Natural killer cell (primary cell): ENCODE measurements around the gene FAM53B. TPM values are rescaled to one million over a fixed set of nuclear protein-coding genes. Genes with fewer than 3 reads are reported as not detected.

Experiments used
- ATAC-seq, 3 donors: fragments of 150-1000 bp in 2 of 3; fragments of 200-7000 bp in 1 of 3; cut with Tn5 transposase; 1 replicate in 1 of 3; 2 replicates in 2 of 3; pipeline ENCODE4 v1.10.0; 2021; ENCODE audit warnings: mild to moderate bottlenecking in 2 of 3, moderate library complexity in 2 of 3
- DNase-seq, 2 donors: peaks; one replicate each; pipeline versions ENCODE4 v3.0.0 to v3.0.0-alpha.2; 2013 to 2021; ENCODE audit warnings: mixed read lengths in 1 of 2
- H3K27ac ChIP-seq: one replicate; pipeline ENCODE4 v1.5.1; 2013; ENCODE audit warnings: mild to moderate bottlenecking, low read length
- H3K27me3 ChIP-seq: one replicate; pipeline ENCODE4 v1.6.1; 2013; ENCODE audit warnings: low read length; ENCODE audit not compliant: control insufficient read depth, insufficient read depth
- H3K36me3 ChIP-seq: one replicate; pipeline ENCODE4 v1.6.1; 2013; ENCODE audit warnings: low read length; ENCODE audit not compliant: control insufficient read depth, insufficient read depth
- H3K4me1 ChIP-seq: one replicate; pipeline ENCODE4 v1.6.1; 2013; ENCODE audit warnings: low read length; ENCODE audit not compliant: control insufficient read depth, insufficient read depth
- H3K4me3 ChIP-seq: one replicate; pipeline ENCODE4 v1.5.1; 2013; ENCODE audit warnings: low read length
- H3K9me3 ChIP-seq: one replicate; pipeline ENCODE4 v1.6.1; 2013; ENCODE audit warnings: low read length; ENCODE audit not compliant: control insufficient read depth, insufficient read depth
- H3K27ac Mint-ChIP-seq, 2 donors: one replicate each; pipeline ENCODE4 v1.8.0; 2022; ENCODE audit warnings: mild to moderate bottlenecking in 2 of 2, mixed read lengths in 2 of 2, moderate library complexity in 1 of 2
- H3K27me3 Mint-ChIP-seq, 2 donors: one replicate each; pipeline ENCODE4 v1.8.0; 2022; ENCODE audit warnings: low read depth in 2 of 2, mixed read lengths in 2 of 2
- H3K36me3 Mint-ChIP-seq: one replicate; pipeline ENCODE4 v1.8.0; 2022; ENCODE audit warnings: mixed read lengths
- H3K4me1 Mint-ChIP-seq, 2 donors: one replicate each; pipeline ENCODE4 v1.8.0; 2022; ENCODE audit warnings: mixed read lengths in 2 of 2
- H3K4me3 Mint-ChIP-seq: one replicate; pipeline ENCODE4 v1.8.0; 2022; ENCODE audit warnings: mild to moderate bottlenecking, moderate library complexity, mixed read lengths
- H3K9me3 Mint-ChIP-seq, 2 donors: one replicate each; pipeline ENCODE4 v1.8.0; 2022; ENCODE audit warnings: mixed read lengths in 2 of 2
- WGBS: methylation state at CpG from one replicate; pipeline ENCODE4 v1.1.7; 2013; ENCODE audit warnings: missing lambda C conversion rate; ENCODE audit not compliant: insufficient coverage; 5-methylcytosine and 5-hydroxymethylcytosine counted together
- intact Hi-C: fragments of 100-400 bp; cut with micrococcal nuclease; formaldehyde crosslinking; loops from one replicate; pipeline ENCODE4 v1.14.2; 2022
- total RNA-seq, 4 donors: library from RNA; stranded (reverse); fragments of 120-200 nt in 1 of 4; gene quantifications; one replicate each; pipeline versions ENCODE4 v1.2.3 to v1.2.4, GENCODE V29; 2013 to 2022
- TF ChIP-seq, protein P1 (sequence below): fragments of 200-600 bp; IDR thresholded peaks from one replicate; pipeline ENCODE4 v1.8.0; 2022; ENCODE audit warnings: antibody characterized with exemption

The FAM53B gene
- total RNA-seq, 3 donors from 2014 or later (not counting 1 experiment from before 2014, with no cell fraction given): 77.4 to 172 (median 121) TPM

DNA sequence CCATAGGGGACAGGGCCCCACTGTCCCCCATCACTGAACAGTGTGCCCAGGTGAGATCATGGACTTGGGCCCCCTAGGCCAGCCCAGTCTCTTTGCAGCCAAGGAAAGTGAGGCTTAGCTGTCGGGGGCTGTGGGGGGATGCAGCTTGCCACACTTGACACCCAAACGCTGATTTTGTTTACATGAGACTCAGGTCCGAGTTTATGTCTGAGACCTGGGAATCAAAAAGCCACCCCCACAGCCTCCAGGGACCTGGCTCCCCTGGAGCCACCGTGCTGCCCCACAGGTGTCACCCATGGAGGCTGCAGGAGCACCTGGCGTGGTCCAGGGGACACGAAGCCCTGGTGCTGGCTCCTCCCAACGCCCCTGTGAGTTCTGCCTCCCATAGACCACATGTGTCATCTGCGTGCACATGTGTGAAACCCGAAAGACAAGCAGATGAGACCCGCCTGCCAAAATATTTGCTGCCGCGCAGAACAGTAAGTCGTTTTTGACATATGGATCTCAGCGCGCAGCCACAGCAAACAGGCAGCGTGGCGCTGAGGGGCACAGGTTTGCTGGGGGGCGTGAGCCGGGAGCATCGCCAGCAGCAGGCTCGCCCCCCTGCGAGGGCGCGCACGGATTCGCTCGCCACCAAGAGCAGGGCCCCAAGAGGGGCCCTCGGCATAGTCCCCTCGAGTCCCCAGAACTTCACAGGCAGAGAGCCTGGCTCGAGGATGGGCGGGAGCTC lies 170.3 kb downstream of the FAM53B start:
- no peaks in the 10 kb centered on the region for H3K27me3 ChIP-seq
- H3K36me3 Mint-ChIP-seq: no peaks in the 10 kb centered on the region
- 84% methylated on average over 31 of the region's 31 CpGs for whole genome bisulfite sequencing
- no peak overlapping the region for H3K4me3 ChIP-seq
- no peak for DNase-seq
- intact Hi-C loops: no loop called here
- TF ChIP-seq, protein P1, sequence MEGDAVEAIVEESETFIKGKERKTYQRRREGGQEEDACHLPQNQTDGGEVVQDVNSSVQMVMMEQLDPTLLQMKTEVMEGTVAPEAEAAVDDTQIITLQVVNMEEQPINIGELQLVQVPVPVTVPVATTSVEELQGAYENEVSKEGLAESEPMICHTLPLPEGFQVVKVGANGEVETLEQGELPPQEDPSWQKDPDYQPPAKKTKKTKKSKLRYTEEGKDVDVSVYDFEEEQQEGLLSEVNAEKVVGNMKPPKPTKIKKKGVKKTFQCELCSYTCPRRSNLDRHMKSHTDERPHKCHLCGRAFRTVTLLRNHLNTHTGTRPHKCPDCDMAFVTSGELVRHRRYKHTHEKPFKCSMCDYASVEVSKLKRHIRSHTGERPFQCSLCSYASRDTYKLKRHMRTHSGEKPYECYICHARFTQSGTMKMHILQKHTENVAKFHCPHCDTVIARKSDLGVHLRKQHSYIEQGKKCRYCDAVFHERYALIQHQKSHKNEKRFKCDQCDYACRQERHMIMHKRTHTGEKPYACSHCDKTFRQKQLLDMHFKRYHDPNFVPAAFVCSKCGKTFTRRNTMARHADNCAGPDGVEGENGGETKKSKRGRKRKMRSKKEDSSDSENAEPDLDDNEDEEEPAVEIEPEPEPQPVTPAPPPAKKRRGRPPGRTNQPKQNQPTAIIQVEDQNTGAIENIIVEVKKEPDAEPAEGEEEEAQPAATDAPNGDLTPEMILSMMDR: no peak
- no peak overlapping the region for H3K4me3 Mint-ChIP-seq
- H3K36me3 ChIP-seq: no peaks in the 10 kb centered on the region
- no peaks in the 10 kb centered on the region for H3K4me1 ChIP-seq
- no peak overlapping the region for H3K27ac ChIP-seq
- no peak overlapping the region for H3K27ac Mint-ChIP-seq
- H3K9me3 ChIP-seq: no peaks in the 10 kb centered on the region
- H3K27me3 Mint-ChIP-seq: no peaks in the 10 kb centered on the region
- H3K4me1 Mint-ChIP-seq: peaks cover 0 to 9% of the 10 kb centered on the region in 2 donors
- no peak for ATAC-seq
- H3K9me3 Mint-ChIP-seq: no peaks in the 10 kb centered on the region

DNA sequence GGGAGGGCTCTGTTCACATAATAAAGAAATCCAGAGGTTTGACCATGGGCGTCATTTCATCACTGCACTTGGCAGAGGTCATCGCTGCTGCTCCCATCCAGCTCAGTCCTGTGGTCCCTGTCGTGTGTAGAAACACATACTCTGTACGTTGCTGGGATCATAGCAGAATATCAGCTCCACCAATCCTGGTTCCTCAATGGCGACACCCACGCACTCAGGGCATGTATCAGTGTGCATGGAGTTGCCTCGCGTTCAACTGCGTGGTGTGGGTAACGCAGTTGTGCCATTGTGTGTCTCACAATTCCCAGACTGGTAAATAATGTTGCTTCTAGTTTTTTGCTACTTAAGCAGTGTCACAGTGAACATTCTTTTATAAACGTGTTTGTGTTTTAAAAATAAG lies 171.4 kb downstream of the FAM53B start:
- TF ChIP-seq, protein P1: no peak
- no peaks in the 10 kb centered on the region for H3K27me3 Mint-ChIP-seq
- 96% methylated on average over 10 of the region's 11 CpGs for WGBS

GRCh38 chr10:124570646-124571045 lies 173.5 kb downstream of the FAM53B start:
- intact Hi-C loops: no loop called here
- no peaks in the 10 kb centered on the region for H3K4me1 ChIP-seq
- Mint-ChIP-seq H3K27ac (no peak overlapping the region), H3K36me3 (no peaks in the 10 kb centered on the region), H3K4me1 (no peaks in the 10 kb centered on the region), H3K9me3 (no peaks in the 10 kb centered on the region), H3K27me3 (no peaks in the 10 kb centered on the region), H3K4me3 (no peak overlapping the region)
- TF ChIP-seq, protein P1: no peak
- H3K36me3 ChIP-seq: no peaks in the 10 kb centered on the region
- ATAC-seq (no peak), DNase-seq (no peak)
- H3K27ac ChIP-seq: no peak overlapping the region
- no peaks in the 10 kb centered on the region for H3K9me3 ChIP-seq
- no peak overlapping the region for H3K4me3 ChIP-seq
- 93% methylated on average over 9 of the region's 9 CpGs for whole genome bisulfite sequencing
- no peaks in the 10 kb centered on the region for H3K27me3 ChIP-seq

More for the DNA sequence above, 171.4 kb downstream of the FAM53B start:
- Histone ChIP-seq H3K4me3 (no peak overlapping the region), H3K4me1 (no peaks in the 10 kb centered on the region), H3K9me3 (no peaks in the 10 kb centered on the region), H3K27me3 (no peaks in the 10 kb centered on the region), H3K36me3 (no peaks in the 10 kb centered on the region), H3K27ac (no peak overlapping the region)
- Mint-ChIP-seq H3K9me3 (no peaks in the 10 kb centered on the region), H3K36me3 (no peaks in the 10 kb centered on the region), H3K27ac (no peak overlapping the region), H3K4me3 (no peak overlapping the region), H3K4me1 (peaks cover 0 to 2% of the 10 kb centered on the region in 2 donors)
- DNase-seq (no peak), ATAC-seq (no peak)
- intact Hi-C loops: no loop called here
